ENCODE measurements around the gene RGS3.
A peak's percentile ranks its signal among the peaks of the same experiment; 100 is the strongest.

The RGS3 gene

DNA sequence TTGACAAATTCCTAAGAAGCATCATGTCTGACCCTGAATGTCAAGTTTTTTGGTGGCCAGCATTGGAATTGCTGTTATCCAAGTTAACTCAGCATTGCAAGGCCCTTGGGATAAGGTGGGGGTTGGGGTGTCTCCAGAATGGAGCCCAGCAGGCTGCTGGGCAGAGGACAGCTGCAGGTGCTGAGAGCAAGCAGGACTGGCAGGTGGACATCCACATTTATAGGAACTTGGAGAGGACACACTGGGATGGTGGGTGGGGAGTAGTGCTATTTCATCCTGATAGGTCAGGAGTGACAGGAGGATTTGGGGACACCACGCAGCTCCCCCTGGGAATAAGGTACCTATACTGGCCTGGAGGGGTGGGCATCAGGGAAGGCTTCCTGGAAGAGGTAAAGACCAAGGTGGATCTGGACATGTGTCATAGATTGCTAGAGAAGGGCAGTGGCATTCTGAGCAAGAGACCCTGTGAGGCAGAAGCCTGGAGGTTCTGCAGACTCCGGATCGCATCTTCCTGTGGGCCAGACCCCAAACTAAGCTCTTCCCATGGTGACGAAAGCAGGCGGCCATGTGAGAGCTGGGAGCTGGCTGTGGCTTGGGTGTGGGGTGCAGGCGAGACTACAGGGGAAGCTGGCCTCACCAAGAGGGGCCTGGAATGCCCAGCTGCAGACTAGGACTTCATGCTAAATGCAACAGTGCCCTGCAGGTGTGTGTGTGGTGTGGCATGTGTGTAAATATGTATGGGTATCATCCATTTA is 148.1 kb downstream of the RGS3 start:
- Histone ChIP-seq H2AK5ac (ENCODE audit: low read length) (no peak overlapping the region), H3K9ac (ENCODE audit: low read length) (no peak overlapping the region), H3K18ac (ENCODE audit: low read length) (no peak overlapping the region), H3K4me3 (ENCODE audit: low read length) (no peak overlapping the region), H3K36me3 (ENCODE audit: control insufficient read depth, insufficient read depth, low read length) (no peaks in the 10 kb centered on the region), H3K27me3 (ENCODE audit: insufficient read depth, low read length, poor library complexity) (no peaks in the 10 kb centered on the region), H4K5ac (ENCODE audit: low read length) (no peak overlapping the region), H3K56ac (ENCODE audit: low read length) (no peak overlapping the region), H3K4me2 (ENCODE audit: low read length) (no peak overlapping the region), H3K27ac (ENCODE audit: low read depth, low read length) (no peak overlapping the region), H4K8ac (ENCODE audit: low read depth, low read length) (no peak overlapping the region), H3K79me1 (ENCODE audit: low read length) (no peaks in the 10 kb centered on the region), H2BK5ac (ENCODE audit: low read length) (no peak overlapping the region), H3K23ac (ENCODE audit: low read length) (no peak overlapping the region), H2BK15ac (replicated peaks; ENCODE audit: low read depth) (no peak overlapping the region), H2BK120ac (ENCODE audit: low read depth, low read length) (no peak overlapping the region), H3K4me1 (ENCODE audit: control insufficient read depth, low read depth, low read length) (peaks cover 10% of the 10 kb centered on the region), H3K79me2 (ENCODE audit: control insufficient read depth, insufficient read depth, low read length) (no peaks in the 10 kb centered on the region), H3K4ac (ENCODE audit: low read depth, low read length) (no peak overlapping the region)
- no peak for DNase-seq
- WGBS (ENCODE audit: extremely low coverage, insufficient coverage, low lambda C conversion rate): no CpG with 5 or more reads among the region's 6 CpGs

DNA sequence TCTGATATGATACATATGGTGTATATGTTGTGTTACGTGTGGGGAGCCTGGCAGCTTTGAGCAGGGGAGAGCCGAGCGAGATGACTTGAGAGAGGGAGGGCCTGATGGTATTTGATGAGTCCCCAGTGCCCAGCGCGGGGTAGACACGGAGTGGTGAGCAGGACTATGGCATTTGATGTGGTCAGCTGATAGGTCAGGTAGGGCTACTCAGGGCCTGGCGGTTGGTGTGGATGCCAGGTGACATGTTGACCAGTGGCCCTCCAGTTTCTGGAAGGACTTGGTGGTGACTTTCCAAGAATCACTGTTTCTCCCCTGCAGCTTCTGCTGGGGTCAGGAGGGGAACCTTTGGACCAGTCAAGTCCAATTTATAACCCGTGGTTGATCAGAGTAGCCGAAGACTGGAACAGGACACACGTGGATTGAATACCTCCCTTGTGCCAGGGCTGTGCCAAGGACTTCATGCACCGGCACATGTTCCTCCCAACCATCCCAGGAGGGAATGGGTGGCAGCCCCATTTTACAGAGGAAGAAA is 148.8 kb downstream of the RGS3 start:
- peaks cover 10% of the 10 kb centered on the region for H3K4me1 ChIP-seq (ENCODE audit: control insufficient read depth, low read depth, low read length)
- no peak overlapping the region for H3K23ac ChIP-seq (ENCODE audit: low read length)
- H2BK15ac ChIP-seq (replicated peaks; ENCODE audit: low read depth): no peak overlapping the region
- H2BK120ac ChIP-seq (ENCODE audit: low read depth, low read length): no peak overlapping the region
- no peak overlapping the region for H3K4me3 ChIP-seq (ENCODE audit: low read length)
- no peak overlapping the region for H3K56ac ChIP-seq (ENCODE audit: low read length)
- no peak overlapping the region for H2BK5ac ChIP-seq (ENCODE audit: low read length)
- no peak overlapping the region for H3K18ac ChIP-seq (ENCODE audit: low read length)
- H3K27ac ChIP-seq (ENCODE audit: low read depth, low read length): no peak overlapping the region
- no CpG with 5 or more reads among the region's 11 CpGs for WGBS (ENCODE audit: extremely low coverage, insufficient coverage, low lambda C conversion rate)
- H4K8ac ChIP-seq (ENCODE audit: low read depth, low read length): no peak overlapping the region
- no peak overlapping the region for H3K4me2 ChIP-seq (ENCODE audit: low read length)
- no peaks in the 10 kb centered on the region for H3K36me3 ChIP-seq (ENCODE audit: control insufficient read depth, insufficient read depth, low read length)
- no peaks in the 10 kb centered on the region for H3K27me3 ChIP-seq (ENCODE audit: insufficient read depth, low read length, poor library complexity)
- H3K79me2 ChIP-seq (ENCODE audit: control insufficient read depth, insufficient read depth, low read length): no peaks in the 10 kb centered on the region
- H4K5ac ChIP-seq (ENCODE audit: low read length): no peak overlapping the region
- no peak overlapping the region for H3K9ac ChIP-seq (ENCODE audit: low read length)
- no peak overlapping the region for H3K4ac ChIP-seq (ENCODE audit: low read depth, low read length)
- no peak overlapping the region for H2AK5ac ChIP-seq (ENCODE audit: low read length)
- H3K79me1 ChIP-seq (ENCODE audit: low read length): no peaks in the 10 kb centered on the region
- no peak for DNase-seq

DNA sequence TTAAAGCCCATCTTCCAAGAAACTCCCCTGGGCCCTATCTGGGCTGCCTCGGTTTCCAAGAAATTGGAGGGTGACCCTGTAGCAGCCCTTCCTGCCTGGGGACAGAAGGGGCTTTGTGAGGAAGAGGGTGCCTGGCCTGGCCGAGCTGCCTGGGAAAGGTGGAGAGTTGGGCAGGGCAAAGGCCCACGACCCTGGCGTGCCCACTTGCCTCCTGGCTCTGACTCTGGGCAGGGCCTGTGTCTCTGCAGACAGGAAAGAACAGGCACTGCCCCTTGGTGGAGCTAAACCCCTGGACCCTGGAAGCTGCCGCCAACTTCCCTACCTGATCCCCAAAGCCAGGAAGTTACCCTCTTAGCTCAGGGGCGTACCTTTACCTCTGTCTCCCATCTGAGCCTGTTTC is 149.3 kb downstream of the RGS3 start:
- no peak overlapping the region for H3K23ac ChIP-seq (ENCODE audit: low read length)
- H3K79me1 ChIP-seq (ENCODE audit: low read length): no peaks in the 10 kb centered on the region
- no peak overlapping the region for H3K27ac ChIP-seq (ENCODE audit: low read depth, low read length)
- no peaks in the 10 kb centered on the region for H3K79me2 ChIP-seq (ENCODE audit: control insufficient read depth, insufficient read depth, low read length)
- H3K56ac ChIP-seq (ENCODE audit: low read length): no peak overlapping the region
- no CpG with 5 or more reads among the region's 6 CpGs for WGBS (ENCODE audit: extremely low coverage, insufficient coverage, low lambda C conversion rate)
- H2BK15ac ChIP-seq (replicated peaks; ENCODE audit: low read depth): no peak overlapping the region
- H2BK5ac ChIP-seq (ENCODE audit: low read length): no peak overlapping the region
- no peak overlapping the region for H3K4me2 ChIP-seq (ENCODE audit: low read length)
- no peak overlapping the region for H4K5ac ChIP-seq (ENCODE audit: low read length)
- DNase-seq: no peak
- no peaks in the 10 kb centered on the region for H3K27me3 ChIP-seq (ENCODE audit: insufficient read depth, low read length, poor library complexity)
- H3K36me3 ChIP-seq (ENCODE audit: control insufficient read depth, insufficient read depth, low read length): no peaks in the 10 kb centered on the region
- H3K9ac ChIP-seq (ENCODE audit: low read length): no peak overlapping the region
- no peak overlapping the region for H2AK5ac ChIP-seq (ENCODE audit: low read length)
- H2BK120ac ChIP-seq (ENCODE audit: low read depth, low read length): no peak overlapping the region
- no peak overlapping the region for H3K4ac ChIP-seq (ENCODE audit: low read depth, low read length)
- no peak overlapping the region for H4K8ac ChIP-seq (ENCODE audit: low read depth, low read length)
- no peak overlapping the region for H3K18ac ChIP-seq (ENCODE audit: low read length)
- H3K4me3 ChIP-seq (ENCODE audit: low read length): no peak overlapping the region
- peaks cover 12% of the 10 kb centered on the region for H3K4me1 ChIP-seq (ENCODE audit: control insufficient read depth, low read depth, low read length)

DNA sequence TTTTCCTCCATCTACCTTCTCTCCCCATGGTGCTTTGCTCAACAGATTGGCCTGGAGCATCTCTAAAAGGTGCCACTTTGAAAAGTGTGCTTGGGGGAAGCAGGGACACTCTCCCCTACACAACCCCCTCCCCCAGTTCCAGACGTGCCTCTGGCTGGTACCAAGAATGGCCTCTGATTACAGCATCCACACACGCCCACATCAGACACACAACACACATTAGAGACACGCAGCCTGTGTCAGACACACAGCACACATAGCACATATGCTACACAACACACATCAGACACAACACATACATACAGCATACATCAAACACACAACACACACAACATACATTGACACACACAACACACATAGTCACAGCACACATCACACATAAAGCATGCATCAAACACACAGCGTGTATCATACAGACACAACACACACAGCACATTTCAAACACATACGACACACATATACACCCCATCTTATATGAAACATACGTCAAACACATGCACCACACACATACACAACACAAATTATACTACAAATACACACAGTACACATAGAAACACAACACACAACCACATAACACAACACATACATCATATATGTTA is 150.4 kb downstream of the RGS3 start:
- Histone ChIP-seq H3K4ac (ENCODE audit: low read depth, low read length) (no peak overlapping the region), H3K4me1 (ENCODE audit: control insufficient read depth, low read depth, low read length) (peaks cover 12% of the 10 kb centered on the region), H3K27me3 (ENCODE audit: insufficient read depth, low read length, poor library complexity) (no peaks in the 10 kb centered on the region), H4K8ac (ENCODE audit: low read depth, low read length) (no peak overlapping the region), H3K9ac (ENCODE audit: low read length) (no peak overlapping the region), H3K36me3 (ENCODE audit: control insufficient read depth, insufficient read depth, low read length) (no peaks in the 10 kb centered on the region), H2AK5ac (ENCODE audit: low read length) (peak overlapping the region; percentile 64), H2BK5ac (ENCODE audit: low read length) (no peak overlapping the region), H3K4me3 (ENCODE audit: low read length) (no peak overlapping the region), H2BK120ac (ENCODE audit: low read depth, low read length) (no peak overlapping the region), H3K79me2 (ENCODE audit: control insufficient read depth, insufficient read depth, low read length) (no peaks in the 10 kb centered on the region), H3K27ac (ENCODE audit: low read depth, low read length) (no peak overlapping the region), H3K56ac (ENCODE audit: low read length) (no peak overlapping the region), H4K5ac (ENCODE audit: low read length) (no peak overlapping the region), H3K79me1 (ENCODE audit: low read length) (no peaks in the 10 kb centered on the region), H2BK15ac (replicated peaks; ENCODE audit: low read depth) (no peak overlapping the region), H3K18ac (ENCODE audit: low read length) (no peak overlapping the region), H3K23ac (ENCODE audit: low read length) (no peak overlapping the region), H3K4me2 (ENCODE audit: low read length) (no peak overlapping the region)
- no peak for DNase-seq
- WGBS (ENCODE audit: extremely low coverage, insufficient coverage, low lambda C conversion rate): 100% methylated on average over 2 of the region's 6 CpGs

DNA sequence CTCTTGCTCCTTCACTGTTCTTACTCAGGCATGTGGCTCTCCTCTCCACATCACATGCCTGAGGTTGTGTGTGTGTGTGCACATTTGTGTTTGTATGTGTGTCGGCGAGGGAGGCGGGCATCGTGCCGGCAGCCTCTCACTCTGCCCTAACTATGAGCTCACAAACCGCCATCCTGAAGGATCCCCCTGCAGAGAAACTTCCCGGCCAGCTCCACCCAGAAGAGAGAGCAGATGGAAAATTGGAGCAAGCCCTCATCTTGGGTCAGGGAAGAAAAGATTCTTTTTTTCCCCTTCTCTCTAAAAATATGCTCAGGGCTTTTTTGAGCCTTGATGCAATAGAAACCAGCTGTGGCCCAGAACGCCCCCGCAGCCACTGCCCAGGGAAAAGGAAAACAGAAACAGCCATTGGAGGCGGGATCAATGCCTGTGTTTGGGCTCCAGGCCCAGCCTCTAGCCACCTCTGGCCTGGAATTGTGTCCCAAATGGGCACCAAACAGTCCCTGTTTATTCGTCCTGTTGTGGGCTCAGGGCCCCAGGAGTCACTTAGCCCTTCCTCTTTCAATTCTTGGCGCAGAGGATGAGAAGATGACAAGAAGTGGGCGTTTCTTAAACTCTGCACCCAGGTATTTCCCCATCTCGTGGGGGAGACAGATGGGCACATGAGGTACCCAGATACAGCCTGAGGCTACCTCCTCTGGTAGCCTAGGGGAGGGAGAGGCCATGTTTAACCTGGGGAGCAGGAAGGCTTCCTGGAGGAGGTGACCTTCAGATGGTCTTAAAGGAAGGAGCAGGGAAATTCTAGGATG is 151.5 kb downstream of the RGS3 start:
- Histone ChIP-seq H3K4me3 (ENCODE audit: low read length) (no peak overlapping the region), H3K18ac (ENCODE audit: low read length) (no peak overlapping the region), H3K4me1 (ENCODE audit: control insufficient read depth, low read depth, low read length) (peaks cover 8% of the 10 kb centered on the region), H2AK5ac (ENCODE audit: low read length) (no peak overlapping the region), H3K36me3 (ENCODE audit: control insufficient read depth, insufficient read depth, low read length) (no peaks in the 10 kb centered on the region), H2BK120ac (ENCODE audit: low read depth, low read length) (no peak overlapping the region), H3K23ac (ENCODE audit: low read length) (no peak overlapping the region), H3K79me2 (ENCODE audit: control insufficient read depth, insufficient read depth, low read length) (no peaks in the 10 kb centered on the region), H3K79me1 (ENCODE audit: low read length) (no peaks in the 10 kb centered on the region), H3K4ac (ENCODE audit: low read depth, low read length) (no peak overlapping the region), H3K9ac (ENCODE audit: low read length) (no peak overlapping the region), H4K5ac (ENCODE audit: low read length) (no peak overlapping the region), H3K56ac (ENCODE audit: low read length) (no peak overlapping the region), H2BK15ac (replicated peaks; ENCODE audit: low read depth) (no peak overlapping the region), H3K4me2 (ENCODE audit: low read length) (no peak overlapping the region), H4K8ac (ENCODE audit: low read depth, low read length) (no peak overlapping the region), H3K27ac (ENCODE audit: low read depth, low read length) (no peak overlapping the region), H3K27me3 (ENCODE audit: insufficient read depth, low read length, poor library complexity) (no peaks in the 10 kb centered on the region), H2BK5ac (ENCODE audit: low read length) (no peak overlapping the region)
- DNase-seq: no peak
- WGBS (ENCODE audit: extremely low coverage, insufficient coverage, low lambda C conversion rate): no CpG with 5 or more reads among the region's 14 CpGs
